Muscle layer of colon (tissue), 2 donors: ENCODE measurements around the gene ZBTB40.
A peak's percentile ranks its signal among the peaks of the same experiment; 100 is the strongest.

Experiments
- H3K27ac ChIP-seq: one replicate; pipeline ENCODE4 v1.7.0; 2013; ENCODE audit warnings: low read depth, mild to moderate bottlenecking, low read length, moderate library complexity
- H3K27me3 ChIP-seq, 2 donors: one replicate each; pipeline ENCODE4 v1.7.0; 2013; ENCODE audit warnings: low read length in 2 of 2, mild to moderate bottlenecking in 2 of 2; ENCODE audit not compliant: insufficient read depth in 2 of 2, control insufficient read depth in 1 of 2
- H3K36me3 ChIP-seq: one replicate; pipeline ENCODE4 v1.7.0; 2013; ENCODE audit warnings: mild to moderate bottlenecking, low read length; ENCODE audit not compliant: insufficient read depth
- H3K4me1 ChIP-seq: one replicate; pipeline ENCODE4 v1.7.0; 2013; ENCODE audit warnings: mild to moderate bottlenecking, low read length; ENCODE audit not compliant: insufficient read depth
- H3K4me3 ChIP-seq, 2 donors: one replicate each; pipeline ENCODE4 v1.7.0; 2013; ENCODE audit warnings: low read length in 2 of 2, low read depth in 1 of 2, mild to moderate bottlenecking in 1 of 2, moderate library complexity in 1 of 2
- H3K9ac ChIP-seq: one replicate; pipeline ENCODE4 v1.7.0; 2013; ENCODE audit warnings: low read length
- H3K9me3 ChIP-seq: one replicate; pipeline ENCODE4 v1.7.0; 2013; ENCODE audit warnings: mild to moderate bottlenecking, low read length
- donor health status: abdominal sarcoma.
- donor health status: Adenocarcinoma of cecum.

ZBTB40 gene

DNA sequence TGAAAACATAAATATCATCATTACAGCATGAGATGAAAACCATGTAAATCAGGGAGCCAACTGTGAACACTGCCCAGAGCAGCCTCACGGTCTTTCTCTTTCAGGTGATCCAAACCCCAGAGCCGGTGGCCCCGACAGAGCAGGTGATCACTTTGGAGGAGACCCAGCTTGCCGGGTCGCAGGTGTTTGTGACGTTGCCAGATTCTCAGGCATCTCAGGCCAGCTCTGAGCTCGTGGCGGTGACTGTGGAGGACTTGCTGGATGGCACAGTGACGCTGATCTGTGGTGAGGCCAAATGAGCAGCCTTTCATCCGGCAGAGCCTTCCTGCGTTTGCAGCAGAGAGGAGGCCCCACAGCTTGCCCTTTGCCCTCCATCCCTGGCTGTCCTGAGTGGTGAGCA is 74.4 kb downstream of the ZBTB40 start:
- no peaks in the 10 kb centered on the region for H3K27me3 ChIP-seq
- no peak overlapping the region for H3K27ac ChIP-seq
- H3K4me3 ChIP-seq, result no peak overlapping the region
- no peak overlapping the region for H3K9ac ChIP-seq
- peaks cover 47% of the 10 kb centered on the region for H3K36me3 ChIP-seq
- H3K9me3 ChIP-seq, result no peaks in the 10 kb centered on the region
- H3K4me1 ChIP-seq, result peaks cover 21% of the 10 kb centered on the region

DNA sequence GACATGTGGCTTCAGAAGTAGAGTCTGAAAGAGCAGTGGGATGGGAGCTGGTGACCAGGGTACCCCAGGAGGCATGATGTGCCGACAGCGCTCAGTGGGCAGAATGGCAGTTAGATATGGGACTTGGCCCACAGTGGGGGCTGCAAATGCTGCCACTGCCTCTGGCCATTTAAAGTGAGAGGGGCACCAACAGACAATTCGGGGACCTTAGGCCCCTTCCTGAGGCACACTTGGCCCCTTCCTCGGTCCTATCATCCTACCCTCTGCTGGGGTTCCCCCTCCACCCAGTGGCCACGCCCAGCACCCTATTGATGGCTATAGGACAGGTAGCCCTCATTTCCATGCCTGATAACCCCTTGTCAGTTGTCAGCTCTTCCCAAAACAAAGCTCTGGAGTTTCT is 75.0 kb downstream of the ZBTB40 start:
- H3K4me3 ChIP-seq, result no peak overlapping the region
- H3K9ac ChIP-seq, result no peak overlapping the region
- H3K27ac ChIP-seq, result no peak overlapping the region
- peaks cover 26% of the 10 kb centered on the region for H3K4me1 ChIP-seq
- no peaks in the 10 kb centered on the region for H3K9me3 ChIP-seq
- no peaks in the 10 kb centered on the region for H3K27me3 ChIP-seq
- H3K36me3 ChIP-seq, result peaks cover 41% of the 10 kb centered on the region

DNA sequence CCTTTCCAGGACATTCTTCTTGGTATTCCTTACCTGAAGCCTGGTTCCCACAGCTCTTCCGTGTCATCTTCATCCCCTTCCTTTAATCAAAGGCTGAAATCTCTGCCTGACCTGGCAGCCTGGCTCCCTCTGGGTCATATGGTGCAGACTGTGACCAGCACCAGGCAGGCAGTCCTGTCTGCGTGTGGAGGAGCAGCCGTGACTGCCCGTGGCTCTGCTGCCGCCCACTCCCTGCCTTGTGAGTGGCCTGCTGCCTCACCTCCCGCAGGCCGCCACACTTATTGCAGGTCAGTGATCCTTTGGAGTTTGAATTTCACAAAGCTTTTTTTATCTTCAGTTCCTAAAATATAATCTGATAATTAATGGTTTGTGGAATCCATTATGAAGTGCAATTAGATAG is 75.5 kb downstream of the ZBTB40 start:
- Histone ChIP-seq H3K27ac (no peak overlapping the region), H3K9me3 (no peaks in the 10 kb centered on the region), H3K36me3 (peaks cover 36% of the 10 kb centered on the region), H3K9ac (no peak overlapping the region), H3K27me3 (no peaks in the 10 kb centered on the region), H3K4me1 (peaks cover 31% of the 10 kb centered on the region), H3K4me3 (no peak overlapping the region)

DNA sequence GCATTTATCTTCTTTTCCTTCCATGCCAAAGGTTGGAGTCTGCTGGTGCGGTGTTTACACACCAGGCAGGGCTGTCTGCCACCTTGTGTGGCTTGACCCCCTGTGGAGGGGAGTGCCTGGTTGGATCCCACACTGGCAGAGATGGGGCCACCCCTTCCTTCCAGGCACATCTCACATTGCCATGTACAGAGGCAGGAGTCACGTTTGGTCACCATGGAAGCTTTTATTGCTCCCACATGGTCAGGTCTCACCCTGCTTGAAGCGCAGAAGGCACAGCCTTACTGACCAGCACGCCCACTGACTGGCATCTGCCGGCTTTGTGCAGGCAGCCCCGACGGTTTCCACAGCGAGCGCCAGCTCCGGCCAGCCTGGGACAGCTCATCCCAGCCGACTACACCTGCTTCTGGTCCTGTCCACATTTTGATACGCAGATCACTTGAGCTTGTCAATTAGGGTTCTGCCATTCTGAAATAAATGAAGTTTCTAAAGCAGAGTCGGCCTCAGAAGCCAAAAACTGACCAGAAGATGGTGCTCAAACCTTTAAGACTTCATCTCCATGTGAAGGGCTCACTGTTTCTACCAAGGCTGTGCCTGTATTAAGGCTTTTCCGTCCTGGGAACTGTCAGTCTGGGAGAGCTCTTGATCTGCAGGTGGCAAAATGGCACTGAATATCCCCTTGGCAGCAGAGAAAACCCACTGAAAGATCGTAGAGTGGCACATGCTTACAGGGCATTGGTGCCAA is 76.1 kb downstream of the ZBTB40 start:
- Histone ChIP-seq H3K27ac (no peak overlapping the region), H3K36me3 (peaks cover 33% of the 10 kb centered on the region)

DNA sequence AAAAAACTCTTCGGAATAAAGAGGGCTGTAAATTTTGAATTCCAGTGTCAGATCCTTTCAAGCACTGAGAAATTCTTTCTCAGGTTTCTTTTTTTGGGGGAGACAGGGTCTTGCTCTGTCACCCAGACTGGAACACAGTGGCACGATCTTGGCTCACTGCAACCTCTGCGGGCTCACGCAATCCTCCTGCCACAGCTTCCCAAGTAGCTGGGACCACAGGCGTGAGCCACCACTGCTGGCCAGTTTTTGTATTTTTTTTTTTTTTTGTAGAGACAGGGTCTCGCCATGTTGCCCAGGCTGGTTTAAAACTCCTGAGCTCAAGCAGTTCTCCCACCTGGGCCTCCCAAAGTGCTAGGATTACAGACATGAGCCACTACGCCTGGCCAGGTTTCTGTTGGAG is 76.8 kb downstream of the ZBTB40 start:
- Histone ChIP-seq H3K9me3 (no peaks in the 10 kb centered on the region), H3K4me3 (no peak overlapping the region), H3K27ac (no peak overlapping the region), H3K4me1 (peaks cover 31% of the 10 kb centered on the region), H3K9ac (no peak overlapping the region), H3K27me3 (no peaks in the 10 kb centered on the region), H3K36me3 (peaks cover 30% of the 10 kb centered on the region)

More for the DNA sequence above, 76.1 kb downstream of the ZBTB40 start:
- H3K9ac ChIP-seq, result no peak overlapping the region
- no peak overlapping the region for H3K4me3 ChIP-seq
- H3K9me3 ChIP-seq, result no peaks in the 10 kb centered on the region
- no peaks in the 10 kb centered on the region for H3K27me3 ChIP-seq
- H3K4me1 ChIP-seq, result peaks cover 31% of the 10 kb centered on the region

DNA sequence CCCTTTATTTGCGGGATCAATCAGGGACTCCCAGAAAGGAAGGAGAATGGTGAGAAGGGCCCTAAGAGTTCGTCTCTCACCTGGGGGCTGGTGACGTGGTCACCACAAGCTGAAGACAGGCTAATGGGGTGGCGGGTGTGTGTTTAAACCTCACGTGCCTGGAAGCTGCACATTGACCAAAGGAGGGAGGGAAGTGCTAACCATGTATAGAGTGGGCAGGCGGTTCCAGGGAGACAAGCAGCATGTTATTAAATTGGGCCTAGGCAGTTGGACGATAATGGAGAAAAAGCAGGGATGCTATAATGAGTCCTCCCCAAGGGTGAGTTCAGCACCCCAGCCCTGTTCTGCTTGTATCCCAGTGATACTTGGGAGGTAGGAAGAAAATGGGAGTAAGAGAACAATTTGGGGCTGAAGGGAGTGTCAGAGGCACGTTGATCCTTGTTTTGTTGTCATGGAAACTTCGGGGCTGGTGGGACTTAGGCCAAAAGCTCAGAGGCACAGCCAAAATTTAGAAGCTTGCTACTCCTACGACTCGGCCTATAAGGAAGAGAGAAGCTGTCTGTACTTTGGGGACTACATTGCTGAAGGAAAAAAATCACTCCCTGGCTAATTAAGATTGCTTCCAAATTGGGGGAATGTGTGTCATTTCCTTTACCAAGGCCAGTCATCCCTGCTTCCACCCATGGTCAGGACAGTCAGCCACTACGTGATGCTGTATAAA is 78.4 kb downstream of the ZBTB40 start:
- Histone ChIP-seq H3K4me3 (no peak overlapping the region), H3K27ac (peak overlapping the region; percentile 64), H3K36me3 (peaks cover 14% of the 10 kb centered on the region), H3K27me3 (no peaks in the 10 kb centered on the region), H3K9me3 (no peaks in the 10 kb centered on the region), H3K4me1 (peaks cover 31% of the 10 kb centered on the region), H3K9ac (no peak overlapping the region)

DNA sequence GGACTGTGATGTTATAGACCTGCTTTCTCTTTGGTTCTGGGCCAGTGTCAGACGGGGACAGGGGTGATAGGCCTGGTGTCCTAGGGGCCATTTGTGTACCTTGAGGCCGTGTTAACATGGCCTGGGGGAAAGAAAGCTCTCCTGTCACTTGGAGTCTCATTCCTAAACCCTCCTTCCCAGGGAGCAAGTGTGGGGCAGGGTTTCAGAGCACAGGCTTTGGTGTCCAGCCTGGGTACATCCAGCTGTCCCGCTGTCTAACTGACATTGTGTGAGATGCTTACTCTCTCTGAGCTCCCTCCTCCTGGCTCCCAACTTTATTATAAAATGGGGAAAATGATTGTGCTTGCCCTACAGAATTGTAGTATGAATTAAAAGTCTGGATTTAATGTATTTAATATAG is 79.1 kb downstream of the ZBTB40 start:
- Histone ChIP-seq H3K27ac (peak overlapping the region; percentile 64), H3K27me3 (no peaks in the 10 kb centered on the region), H3K9me3 (no peaks in the 10 kb centered on the region), H3K9ac (no peak overlapping the region), H3K4me1 (peaks cover 31% of the 10 kb centered on the region), H3K4me3 (no peak overlapping the region), H3K36me3 (peaks cover 9% of the 10 kb centered on the region)

DNA sequence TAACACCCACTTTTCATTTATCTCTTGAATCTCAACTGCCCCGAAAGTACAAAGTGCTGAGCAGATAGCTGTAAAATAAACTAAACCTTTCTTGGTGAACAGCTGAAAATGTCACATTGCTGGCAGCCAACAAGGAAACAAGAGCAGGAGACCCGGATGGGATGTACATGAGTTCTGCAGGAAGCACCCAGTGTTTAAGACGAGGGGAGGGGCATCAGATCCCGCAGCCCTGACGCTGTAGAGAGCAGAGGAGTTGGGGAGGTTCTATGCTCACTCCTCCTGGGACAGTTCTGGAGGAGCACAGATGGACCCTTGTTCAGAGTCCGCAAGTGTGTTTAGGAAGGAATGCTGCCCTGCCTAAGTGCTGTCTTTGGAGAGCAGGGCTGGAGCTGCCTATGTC is 79.6 kb downstream of the ZBTB40 start:
- Histone ChIP-seq H3K36me3 (peaks cover 5% of the 10 kb centered on the region), H3K27ac (no peak overlapping the region), H3K4me3 (no peak overlapping the region), H3K4me1 (peaks cover 31% of the 10 kb centered on the region), H3K9me3 (no peaks in the 10 kb centered on the region), H3K9ac (no peak overlapping the region), H3K27me3 (no peaks in the 10 kb centered on the region)

DNA sequence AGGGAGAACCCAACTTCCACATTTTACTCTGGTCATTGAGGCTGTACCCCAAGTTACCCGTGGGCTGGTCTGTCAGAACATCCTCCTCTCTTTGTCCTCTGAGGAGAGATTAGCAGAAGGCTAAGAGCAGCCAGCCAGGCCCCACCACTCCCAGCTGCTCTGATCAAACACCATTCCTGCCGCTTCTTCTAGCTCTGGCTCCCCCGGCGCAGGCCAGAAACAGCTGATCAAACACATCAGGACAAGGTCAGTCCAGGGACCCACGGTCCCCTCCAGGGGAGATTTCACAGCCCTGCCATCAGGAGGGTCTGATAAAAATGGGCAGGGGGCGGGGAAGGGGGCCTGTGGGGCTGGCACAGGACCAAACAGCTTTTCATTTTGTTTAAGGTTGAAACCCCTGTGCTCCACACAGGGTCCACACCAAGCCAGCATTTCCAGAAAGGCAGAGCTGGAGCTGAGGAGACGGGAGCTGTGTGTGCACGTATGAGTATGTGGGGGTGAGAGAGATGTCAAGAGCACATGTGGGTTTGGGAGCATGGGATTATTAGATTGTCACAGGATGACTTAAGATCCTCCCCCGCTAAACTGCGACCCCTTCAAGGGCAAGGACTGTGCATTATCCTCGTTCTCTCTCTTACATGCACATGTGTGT is 81.7 kb downstream of the ZBTB40 start:
- Histone ChIP-seq H3K4me3 (no peak overlapping the region), H3K27ac (no peak overlapping the region), H3K9me3 (no peaks in the 10 kb centered on the region), H3K9ac (no peak overlapping the region), H3K4me1 (peaks cover 31% of the 10 kb centered on the region), H3K27me3 (no peaks in the 10 kb centered on the region), H3K36me3 (no peaks in the 10 kb centered on the region)

DNA sequence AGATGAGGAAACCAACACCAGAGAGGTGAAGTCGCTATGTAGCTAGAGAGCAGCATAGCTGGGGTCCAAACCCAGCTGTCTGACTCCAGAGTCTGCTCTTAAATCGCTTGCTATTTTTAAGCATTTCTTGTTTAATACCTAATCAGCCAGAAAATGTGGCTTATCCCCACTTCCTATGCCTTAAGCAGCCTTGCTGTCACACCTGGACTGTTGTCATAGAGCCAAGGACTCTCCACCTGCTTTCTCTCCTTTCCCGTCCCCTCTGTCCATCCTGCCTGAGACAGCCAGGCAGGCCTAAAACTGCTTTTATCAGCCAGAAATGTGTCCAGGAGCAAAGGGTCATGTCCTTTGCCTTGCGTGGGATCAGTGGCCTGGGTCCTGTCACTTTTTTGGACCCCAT is 83.3 kb downstream of the ZBTB40 start:
- no peak overlapping the region for H3K9ac ChIP-seq
- H3K9me3 ChIP-seq, result no peaks in the 10 kb centered on the region
- no peak overlapping the region for H3K27ac ChIP-seq
- peaks cover 21% of the 10 kb centered on the region for H3K4me1 ChIP-seq
- no peak overlapping the region for H3K4me3 ChIP-seq
- no peaks in the 10 kb centered on the region for H3K36me3 ChIP-seq
- H3K27me3 ChIP-seq, result no peaks in the 10 kb centered on the region

DNA sequence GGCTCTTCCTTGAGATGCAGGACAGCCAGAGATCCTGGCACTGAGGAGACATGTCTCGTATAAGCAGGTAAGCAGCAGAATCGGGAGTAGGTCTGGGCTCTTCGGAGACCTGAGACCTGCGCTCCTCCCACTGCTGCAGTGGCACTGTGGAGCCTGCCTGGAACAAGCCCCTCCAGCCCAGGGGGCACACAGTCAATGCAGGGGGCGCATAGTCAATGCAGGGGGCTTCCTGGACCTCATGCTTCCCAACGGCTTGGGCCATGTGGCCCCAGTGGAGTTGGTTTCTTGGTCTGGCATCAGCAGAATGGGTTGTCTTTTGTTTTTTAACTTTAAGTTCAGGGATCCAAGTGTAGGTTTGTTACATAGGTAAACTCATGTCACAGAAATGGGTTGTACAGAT is 83.7 kb downstream of the ZBTB40 start:
- no peak overlapping the region for H3K4me3 ChIP-seq

More for the DNA sequence above, 83.7 kb downstream of the ZBTB40 start:
- Histone ChIP-seq H3K9ac (no peak overlapping the region), H3K27ac (no peak overlapping the region), H3K4me1 (peaks cover 16% of the 10 kb centered on the region), H3K9me3 (no peaks in the 10 kb centered on the region), H3K36me3 (no peaks in the 10 kb centered on the region), H3K27me3 (no peaks in the 10 kb centered on the region)
